ENCODE results near the gene TFEB.

Gene TFEB

DNA sequence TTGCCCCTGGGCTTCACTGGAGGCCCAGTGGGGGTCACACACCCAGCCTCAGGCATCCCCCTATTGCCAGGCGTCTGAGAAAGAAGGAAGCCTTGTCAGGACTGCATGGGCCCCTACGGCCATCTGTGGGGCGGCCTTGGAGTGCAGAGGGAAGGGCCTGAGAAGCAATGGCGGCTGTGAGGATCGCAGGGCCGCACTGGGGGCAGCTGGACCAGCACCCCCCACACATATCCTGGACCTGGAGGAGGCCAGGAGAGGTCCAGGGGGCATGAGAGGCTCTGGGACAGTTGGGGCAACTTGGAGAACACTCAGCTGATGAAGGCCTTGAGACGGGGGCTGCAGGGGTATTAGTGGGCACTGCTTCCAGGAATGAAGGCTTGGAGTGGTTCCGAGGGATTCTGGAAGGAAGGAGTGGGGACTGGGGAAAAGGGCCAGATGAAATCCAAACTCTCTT is 80.7 kb downstream of the TFEB start:
- Histone ChIP-seq H3K4me1 (ENCODE audit: control insufficient read depth, insufficient read depth, low read length) (peaks cover 6% of the 10 kb centered on the region), H3K4me3 (ENCODE audit: low read length in 2 of 2) (no peak overlapping the region), H3K9me3 (ENCODE audit: control insufficient read depth in 2 of 2, low read length in 2 of 2) (no peaks in the 10 kb centered on the region), H3K27me3 (ENCODE audit: control insufficient read depth in 1 of 2, insufficient read depth in 2 of 2, low read length in 2 of 2) (peaks cover 0 to 8% of the 10 kb centered on the region in 2 donors), H3K36me3 (ENCODE audit: control insufficient read depth in 2 of 2, insufficient read depth in 2 of 2, low read length in 2 of 2) (no peaks in the 10 kb centered on the region), H3K27ac (ENCODE audit: low read length) (no peak overlapping the region), H3K9ac (ENCODE audit: low read length in 2 of 2) (no peak overlapping the region)

DNA sequence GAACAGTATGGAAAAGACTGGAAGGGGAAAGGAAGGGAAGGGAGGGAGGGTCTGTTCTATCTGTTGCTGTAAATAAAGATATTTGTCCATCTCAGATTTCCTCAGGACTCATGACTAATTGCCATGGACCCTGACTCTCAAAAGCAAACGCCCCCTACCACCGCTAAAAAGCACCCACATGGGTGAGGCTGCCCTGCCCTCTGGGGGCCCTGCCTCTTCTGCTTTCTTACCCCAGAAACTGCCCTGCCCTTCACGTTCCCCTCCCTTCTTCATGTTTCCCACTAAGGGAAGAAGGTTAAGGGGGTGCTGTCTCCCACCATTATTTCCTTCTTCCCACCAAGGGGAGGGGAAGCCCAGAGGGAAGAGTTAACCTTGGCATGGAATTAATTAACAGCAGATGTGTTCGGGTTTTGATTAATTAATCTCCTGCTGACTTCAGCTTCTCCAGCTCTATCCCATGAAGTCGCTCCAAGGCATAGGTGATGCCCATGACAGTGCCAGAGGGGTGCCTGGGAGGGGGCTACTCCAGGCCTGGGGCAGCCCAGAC is 81.2 kb downstream of the TFEB start:
- Histone ChIP-seq H3K4me3 (ENCODE audit: low read length in 2 of 2) (no peak overlapping the region), H3K36me3 (ENCODE audit: control insufficient read depth in 2 of 2, insufficient read depth in 2 of 2, low read length in 2 of 2) (no peaks in the 10 kb centered on the region), H3K4me1 (ENCODE audit: control insufficient read depth, insufficient read depth, low read length) (peaks cover 6% of the 10 kb centered on the region), H3K27ac (ENCODE audit: low read length) (no peak overlapping the region), H3K9me3 (ENCODE audit: control insufficient read depth in 2 of 2, low read length in 2 of 2) (no peaks in the 10 kb centered on the region), H3K27me3 (ENCODE audit: control insufficient read depth in 1 of 2, insufficient read depth in 2 of 2, low read length in 2 of 2) (peaks cover 0 to 8% of the 10 kb centered on the region in 2 donors), H3K9ac (ENCODE audit: low read length in 2 of 2) (no peak overlapping the region)

DNA sequence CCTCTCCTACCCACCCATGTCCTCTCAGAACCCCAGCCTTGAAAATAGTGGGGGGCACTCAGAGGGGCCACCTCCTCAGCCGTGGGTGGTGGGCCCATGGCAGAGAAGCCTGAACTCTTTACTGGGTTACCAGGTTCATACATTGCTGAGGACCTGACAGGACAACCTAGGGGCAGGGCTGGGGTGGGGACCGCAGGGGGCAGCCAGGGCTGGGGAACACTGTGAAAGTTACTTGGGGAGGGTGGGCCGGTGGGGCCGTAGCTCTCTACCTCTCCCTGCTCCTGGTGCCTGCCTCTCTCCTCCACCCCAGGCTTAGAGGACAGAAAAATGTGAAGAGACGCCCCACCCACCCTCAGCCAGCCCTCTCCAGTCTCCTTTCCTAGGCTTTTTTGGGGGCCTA is 81.7 kb downstream of the TFEB start:
- H3K4me1 ChIP-seq (ENCODE audit: control insufficient read depth, insufficient read depth, low read length), result peaks cover 8% of the 10 kb centered on the region
- H3K36me3 ChIP-seq (ENCODE audit: control insufficient read depth in 2 of 2, insufficient read depth in 2 of 2, low read length in 2 of 2), result no peaks in the 10 kb centered on the region
- no peaks in the 10 kb centered on the region for H3K9me3 ChIP-seq (ENCODE audit: control insufficient read depth in 2 of 2, low read length in 2 of 2)
- H3K27ac ChIP-seq (ENCODE audit: low read length), result no peak overlapping the region
- no peak overlapping the region for H3K9ac ChIP-seq (ENCODE audit: low read length in 2 of 2)
- H3K4me3 ChIP-seq (ENCODE audit: low read length in 2 of 2), result no peak overlapping the region
- H3K27me3 ChIP-seq (ENCODE audit: control insufficient read depth in 1 of 2, insufficient read depth in 2 of 2, low read length in 2 of 2), result peaks cover 0 to 8% of the 10 kb centered on the region in 2 donors

DNA sequence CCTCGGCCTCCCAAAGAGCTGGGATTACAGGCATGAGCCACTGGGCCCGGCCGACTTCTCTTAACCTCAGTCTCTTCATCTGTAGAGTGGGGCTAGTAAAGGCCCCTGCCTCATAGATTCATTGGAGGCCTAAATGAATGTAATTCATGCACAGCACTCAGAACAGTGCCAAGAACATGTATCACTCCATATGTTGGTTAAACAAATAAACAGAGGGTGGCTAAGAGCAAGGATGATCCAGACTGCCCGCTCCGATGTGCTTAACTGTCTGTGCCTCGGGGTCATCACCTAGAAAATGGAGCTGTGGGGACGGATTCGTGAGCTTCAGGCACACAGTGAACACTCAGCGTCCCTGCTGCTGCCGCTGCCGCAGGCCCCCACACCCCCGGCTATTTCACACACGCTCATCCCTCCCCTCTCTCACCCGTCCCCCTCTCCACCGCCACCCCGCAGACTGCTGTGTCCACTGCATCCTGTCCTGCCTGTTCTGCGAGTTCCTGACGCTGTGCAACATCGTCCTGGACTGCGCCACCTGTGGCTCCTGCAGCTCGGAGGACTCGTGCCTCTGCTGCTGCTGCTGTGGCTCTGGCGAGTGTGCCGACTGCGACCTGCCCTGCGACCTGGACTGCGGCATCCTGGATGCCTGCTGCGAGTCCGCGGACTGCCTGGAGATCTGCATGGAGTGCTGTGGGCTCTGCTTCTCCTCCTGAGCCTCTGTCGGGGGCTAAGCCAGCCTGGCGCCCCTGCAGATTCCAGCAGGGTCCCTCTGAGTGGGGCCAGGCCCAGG is 82.3 kb downstream of the TFEB start:
- H3K27ac ChIP-seq (ENCODE audit: low read length), result no peak overlapping the region
- peaks cover 8% of the 10 kb centered on the region for H3K4me1 ChIP-seq (ENCODE audit: control insufficient read depth, insufficient read depth, low read length)
- H3K27me3 ChIP-seq (ENCODE audit: control insufficient read depth in 1 of 2, insufficient read depth in 2 of 2, low read length in 2 of 2), result peaks cover 2 to 8% of the 10 kb centered on the region in 2 donors
- H3K4me3 ChIP-seq (ENCODE audit: low read length in 2 of 2), result no peak overlapping the region
- no peaks in the 10 kb centered on the region for H3K9me3 ChIP-seq (ENCODE audit: control insufficient read depth in 2 of 2, low read length in 2 of 2)
- no peak overlapping the region for H3K9ac ChIP-seq (ENCODE audit: low read length in 2 of 2)
- H3K36me3 ChIP-seq (ENCODE audit: control insufficient read depth in 2 of 2, insufficient read depth in 2 of 2, low read length in 2 of 2), result no peaks in the 10 kb centered on the region

GRCh38 chr6:41651962-41652657 is 83.3 kb downstream of the TFEB start:
- H3K4me3 ChIP-seq (ENCODE audit: low read length in 2 of 2), result no peak overlapping the region
- no peaks in the 10 kb centered on the region for H3K36me3 ChIP-seq (ENCODE audit: control insufficient read depth in 2 of 2, insufficient read depth in 2 of 2, low read length in 2 of 2)
- no peaks in the 10 kb centered on the region for H3K9me3 ChIP-seq (ENCODE audit: control insufficient read depth in 2 of 2, low read length in 2 of 2)
- peaks cover 8% of the 10 kb centered on the region for H3K4me1 ChIP-seq (ENCODE audit: control insufficient read depth, insufficient read depth, low read length)
- peaks cover 2 to 4% of the 10 kb centered on the region in 2 donors for H3K27me3 ChIP-seq (ENCODE audit: control insufficient read depth in 1 of 2, insufficient read depth in 2 of 2, low read length in 2 of 2)
- H3K9ac ChIP-seq (ENCODE audit: low read length in 2 of 2), result no peak overlapping the region
- H3K27ac ChIP-seq (ENCODE audit: low read length), result no peak overlapping the region

- no peak overlapping the region for H3K27ac ChIP-seq (ENCODE audit: low read length)
- no peaks in the 10 kb centered on the region for H3K9me3 ChIP-seq (ENCODE audit: control insufficient read depth in 2 of 2, low read length in 2 of 2)
- H3K27me3 ChIP-seq (ENCODE audit: control insufficient read depth in 1 of 2, insufficient read depth in 2 of 2, low read length in 2 of 2), result peaks cover 2% of the 10 kb centered on the region in 2 donors
- H3K36me3 ChIP-seq (ENCODE audit: control insufficient read depth in 2 of 2, insufficient read depth in 2 of 2, low read length in 2 of 2), result no peaks in the 10 kb centered on the region
- peaks cover 8% of the 10 kb centered on the region for H3K4me1 ChIP-seq (ENCODE audit: control insufficient read depth, insufficient read depth, low read length)
- H3K4me3 ChIP-seq (ENCODE audit: low read length in 2 of 2), result no peak overlapping the region
- H3K9ac ChIP-seq (ENCODE audit: low read length in 2 of 2), result no peak overlapping the region
Measured at GRCh38 chr6:41651246-41651961, 84.0 kb downstream of the TFEB start.

DNA sequence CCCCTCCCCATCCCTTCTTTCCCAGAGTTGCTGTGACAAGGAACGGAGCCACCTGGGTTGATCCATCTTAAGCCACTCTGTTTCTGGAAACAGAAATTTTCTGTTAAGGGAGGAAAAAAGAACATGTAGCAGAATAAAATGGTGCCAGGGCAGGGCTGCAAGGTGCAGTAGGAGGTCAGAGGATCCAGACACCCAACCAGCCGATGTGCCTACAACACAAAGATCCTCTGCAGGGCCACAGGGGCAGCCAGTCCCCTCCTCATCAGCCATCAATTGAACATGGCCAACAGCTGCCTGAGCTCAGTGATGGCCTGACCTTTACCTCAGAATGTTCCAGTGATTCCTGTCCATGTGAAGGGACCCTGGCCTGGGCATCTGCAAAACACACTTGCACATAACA is 85.3 kb downstream of the TFEB start:
- H3K36me3 ChIP-seq (ENCODE audit: control insufficient read depth in 2 of 2, insufficient read depth in 2 of 2, low read length in 2 of 2), result no peaks in the 10 kb centered on the region
- H3K4me1 ChIP-seq (ENCODE audit: control insufficient read depth, insufficient read depth, low read length), result peaks cover 2% of the 10 kb centered on the region
- H3K27ac ChIP-seq (ENCODE audit: low read length), result no peak overlapping the region
- no peak overlapping the region for H3K9ac ChIP-seq (ENCODE audit: low read length in 2 of 2)
- H3K4me3 ChIP-seq (ENCODE audit: low read length in 2 of 2), result no peak overlapping the region
- no peaks in the 10 kb centered on the region for H3K9me3 ChIP-seq (ENCODE audit: control insufficient read depth in 2 of 2, low read length in 2 of 2)
- peaks cover 0 to 2% of the 10 kb centered on the region in 2 donors for H3K27me3 ChIP-seq (ENCODE audit: control insufficient read depth in 1 of 2, insufficient read depth in 2 of 2, low read length in 2 of 2)

DNA sequence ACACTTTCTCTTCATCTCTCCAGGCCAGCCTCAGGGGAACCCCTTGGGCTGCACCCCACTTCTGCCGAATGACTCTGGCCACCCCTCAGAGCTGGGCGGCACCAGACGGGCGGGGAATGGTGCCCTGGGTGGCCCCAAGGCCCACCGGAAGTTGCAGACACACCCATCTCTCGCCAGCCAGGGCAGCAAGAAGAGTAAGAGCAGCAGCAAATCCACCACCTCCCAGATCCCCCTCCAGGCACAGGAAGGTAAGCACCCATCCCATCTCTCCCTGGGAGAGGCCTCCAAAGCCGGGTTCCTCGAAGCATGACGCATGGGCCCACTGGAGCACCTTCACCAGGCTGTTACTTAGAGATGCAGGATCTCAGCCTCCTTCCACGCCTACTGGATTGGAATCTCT is 85.8 kb downstream of the TFEB start:
- Histone ChIP-seq H3K27me3 (ENCODE audit: control insufficient read depth in 1 of 2, insufficient read depth in 2 of 2, low read length in 2 of 2) (peaks cover 0 to 2% of the 10 kb centered on the region in 2 donors), H3K27ac (ENCODE audit: low read length) (no peak overlapping the region), H3K9me3 (ENCODE audit: control insufficient read depth in 2 of 2, low read length in 2 of 2) (no peaks in the 10 kb centered on the region), H3K9ac (ENCODE audit: low read length in 2 of 2) (no peak overlapping the region), H3K36me3 (ENCODE audit: control insufficient read depth in 2 of 2, insufficient read depth in 2 of 2, low read length in 2 of 2) (no peaks in the 10 kb centered on the region), H3K4me3 (ENCODE audit: low read length in 2 of 2) (no peak overlapping the region), H3K4me1 (ENCODE audit: control insufficient read depth, insufficient read depth, low read length) (peaks cover 2% of the 10 kb centered on the region)

GRCh38 chr6:41648921-41649320 is 86.5 kb downstream of the TFEB start:
- Histone ChIP-seq H3K9ac (ENCODE audit: low read length in 2 of 2) (no peak overlapping the region), H3K9me3 (ENCODE audit: control insufficient read depth in 2 of 2, low read length in 2 of 2) (no peaks in the 10 kb centered on the region), H3K27ac (ENCODE audit: low read length) (no peak overlapping the region), H3K27me3 (ENCODE audit: control insufficient read depth in 1 of 2, insufficient read depth in 2 of 2, low read length in 2 of 2) (peaks cover 0 to 2% of the 10 kb centered on the region in 2 donors), H3K4me1 (ENCODE audit: control insufficient read depth, insufficient read depth, low read length) (peaks cover 2% of the 10 kb centered on the region), H3K4me3 (ENCODE audit: low read length in 2 of 2) (no peak overlapping the region), H3K36me3 (ENCODE audit: control insufficient read depth in 2 of 2, insufficient read depth in 2 of 2, low read length in 2 of 2) (no peaks in the 10 kb centered on the region)

DNA sequence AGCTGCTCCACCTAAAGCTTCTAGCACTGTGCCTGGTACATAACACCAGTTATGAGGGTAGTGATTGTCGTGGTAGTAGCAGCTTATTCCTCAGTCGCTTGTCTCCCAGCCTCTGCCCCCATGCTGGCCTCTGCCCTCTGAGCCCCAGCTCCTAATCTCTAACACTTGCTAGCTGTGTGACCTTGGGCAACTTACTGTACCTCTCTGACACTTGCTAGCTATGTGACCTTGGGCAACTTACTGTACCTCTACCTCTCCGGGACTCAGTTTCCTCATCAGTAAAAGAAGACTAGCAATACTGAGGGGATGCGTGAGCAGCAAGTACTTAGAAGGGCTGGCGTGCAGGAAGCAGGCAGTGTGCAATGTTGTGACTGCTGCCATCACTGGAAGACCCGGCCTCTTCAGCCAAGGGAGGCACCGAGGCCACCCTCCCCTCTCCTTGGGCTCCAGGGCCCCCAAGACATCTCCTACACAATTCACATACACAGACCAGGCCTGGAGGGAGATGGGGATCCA is 87.3 kb downstream of the TFEB start:
- Histone ChIP-seq H3K4me3 (ENCODE audit: low read length in 2 of 2) (no peak overlapping the region), H3K27me3 (ENCODE audit: control insufficient read depth in 1 of 2, insufficient read depth in 2 of 2, low read length in 2 of 2) (peaks cover 0 to 2% of the 10 kb centered on the region in 2 donors), H3K27ac (ENCODE audit: low read length) (no peak overlapping the region), H3K9ac (ENCODE audit: low read length in 2 of 2) (no peak overlapping the region), H3K36me3 (ENCODE audit: control insufficient read depth in 2 of 2, insufficient read depth in 2 of 2, low read length in 2 of 2) (no peaks in the 10 kb centered on the region), H3K4me1 (ENCODE audit: control insufficient read depth, insufficient read depth, low read length) (peaks cover 2% of the 10 kb centered on the region), H3K9me3 (ENCODE audit: control insufficient read depth in 2 of 2, low read length in 2 of 2) (no peaks in the 10 kb centered on the region)

All from stomach smooth muscle (tissue), 2 donors.